GM15510 (cell line): ENCODE results near the gene MISP3.

Experiments
- POLR2A ChIP-seq: IDR thresholded peaks from 3 replicates; pipeline ENCODE4 v1.6.1; 2011; ENCODE audit warnings: borderline replicate concordance; ENCODE audit not compliant: insufficient read length; ENCODE audit errors: extremely low read depth

Gene MISP3

DNA sequence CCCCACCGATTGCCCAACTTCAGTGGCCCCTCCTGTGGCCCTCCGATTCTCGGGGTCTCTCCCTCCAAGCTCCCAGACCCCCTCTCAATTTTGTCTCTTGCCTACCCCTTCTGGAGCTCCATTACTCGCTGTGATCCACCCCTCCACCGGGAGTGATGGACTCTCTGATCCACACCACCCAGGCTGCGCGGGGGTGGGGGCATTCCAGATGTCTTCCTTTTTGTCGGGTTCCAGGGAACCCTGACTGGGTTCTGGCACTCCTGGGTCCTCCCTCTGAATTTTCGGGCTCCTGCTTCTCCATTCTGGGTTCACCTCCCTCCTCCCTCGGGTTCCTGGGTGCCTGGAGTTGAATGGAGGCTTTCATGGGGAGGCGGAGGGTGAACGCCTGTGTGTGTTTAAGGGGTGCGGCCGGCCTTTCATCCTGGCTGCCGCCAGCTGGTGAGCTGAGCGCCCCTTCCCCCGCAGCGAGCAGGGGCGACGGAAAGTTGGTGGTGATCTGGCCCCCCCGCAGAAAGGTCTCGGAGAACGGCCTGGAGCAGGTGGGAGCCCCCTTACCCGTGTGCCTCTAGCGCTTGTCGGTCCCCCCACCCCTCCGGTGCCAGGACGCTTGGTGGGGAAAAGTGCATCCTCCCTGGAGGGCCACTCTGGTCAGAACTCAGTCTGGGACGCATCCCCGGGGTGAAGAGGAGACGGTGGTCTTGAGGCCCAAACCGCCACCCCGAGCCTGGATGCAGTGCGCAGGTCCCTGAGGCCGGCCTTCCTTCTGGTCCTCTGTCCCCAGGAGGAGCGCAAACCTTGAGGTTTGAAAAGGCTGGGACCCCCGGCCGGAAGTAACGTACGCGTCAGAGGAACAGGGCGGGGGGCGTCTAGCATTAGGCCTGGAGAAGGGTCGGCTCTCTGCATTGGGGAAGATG is 1.6 kb downstream of the MISP3 start:
- no peak for TF ChIP-seq POLR2A

- TF ChIP-seq POLR2A = no peak
Observed at GRCh38 chr19:14078411-14078810, 5.8 kb downstream of the MISP3 start.

GRCh38 chr19:14080887-14081796 is 8.6 kb downstream of the MISP3 start:
- TF ChIP-seq POLR2A = peak; percentile 74

DNA sequence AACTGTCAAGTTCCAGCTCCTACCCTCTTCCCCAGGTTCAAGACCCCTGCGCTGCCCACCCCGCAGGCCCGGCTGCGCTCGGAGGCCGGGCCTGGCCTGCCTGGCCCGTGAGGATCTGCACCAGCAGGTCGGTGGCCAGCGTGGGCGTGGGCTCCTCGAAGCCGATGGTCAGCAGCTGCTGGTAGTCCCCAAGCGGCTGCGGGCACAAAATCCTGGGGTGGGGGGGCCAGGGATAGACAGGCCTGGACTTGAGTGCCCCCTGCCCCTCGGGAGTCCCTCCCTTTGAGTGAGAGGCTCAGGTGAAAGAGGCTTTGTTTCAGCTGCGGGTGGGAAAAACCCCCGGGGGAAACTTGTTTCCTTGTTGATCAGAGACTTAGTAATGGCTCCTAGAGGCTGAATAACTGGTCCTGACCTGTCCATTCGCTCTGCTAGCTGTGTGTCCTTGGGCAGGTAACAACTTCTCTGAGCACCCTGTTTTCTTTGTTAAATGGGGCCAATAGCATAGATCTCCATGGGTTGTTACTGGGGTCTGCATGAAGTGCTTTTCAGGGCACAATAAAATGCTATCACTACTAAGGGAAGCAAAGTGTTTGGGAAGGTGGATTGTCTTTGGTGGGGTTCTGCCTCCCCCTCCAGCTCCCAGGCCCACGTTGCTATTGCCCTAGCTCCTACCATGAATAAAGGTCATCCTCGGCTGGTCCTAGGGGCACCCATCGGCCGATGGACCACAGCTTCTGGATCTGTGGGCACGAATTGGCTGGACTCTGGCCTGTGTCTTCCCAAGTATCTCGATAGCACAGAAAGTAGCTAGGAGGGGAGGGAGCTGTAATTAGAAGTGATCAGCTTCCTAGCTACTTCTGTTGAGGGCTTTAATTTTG is 9.4 kb downstream of the MISP3 start:
- TF ChIP-seq POLR2A = no peak

- no peak for TF ChIP-seq POLR2A
Observed at GRCh38 chr19:14082675-14082960, 10.0 kb downstream of the MISP3 start.

GRCh38 chr19:14085309-14085995 is 12.9 kb downstream of the MISP3 start, which contains the start of gene C19orf67:
C19orf67 (minus strand) TSS chr19:14085783; CDS start chr19:14085627, 156 bp downstream.
- TF ChIP-seq POLR2A = no peak

GRCh38 chr19:14086098-14086497 is 13.5 kb downstream of the MISP3 start:
- no peak for TF ChIP-seq POLR2A

DNA sequence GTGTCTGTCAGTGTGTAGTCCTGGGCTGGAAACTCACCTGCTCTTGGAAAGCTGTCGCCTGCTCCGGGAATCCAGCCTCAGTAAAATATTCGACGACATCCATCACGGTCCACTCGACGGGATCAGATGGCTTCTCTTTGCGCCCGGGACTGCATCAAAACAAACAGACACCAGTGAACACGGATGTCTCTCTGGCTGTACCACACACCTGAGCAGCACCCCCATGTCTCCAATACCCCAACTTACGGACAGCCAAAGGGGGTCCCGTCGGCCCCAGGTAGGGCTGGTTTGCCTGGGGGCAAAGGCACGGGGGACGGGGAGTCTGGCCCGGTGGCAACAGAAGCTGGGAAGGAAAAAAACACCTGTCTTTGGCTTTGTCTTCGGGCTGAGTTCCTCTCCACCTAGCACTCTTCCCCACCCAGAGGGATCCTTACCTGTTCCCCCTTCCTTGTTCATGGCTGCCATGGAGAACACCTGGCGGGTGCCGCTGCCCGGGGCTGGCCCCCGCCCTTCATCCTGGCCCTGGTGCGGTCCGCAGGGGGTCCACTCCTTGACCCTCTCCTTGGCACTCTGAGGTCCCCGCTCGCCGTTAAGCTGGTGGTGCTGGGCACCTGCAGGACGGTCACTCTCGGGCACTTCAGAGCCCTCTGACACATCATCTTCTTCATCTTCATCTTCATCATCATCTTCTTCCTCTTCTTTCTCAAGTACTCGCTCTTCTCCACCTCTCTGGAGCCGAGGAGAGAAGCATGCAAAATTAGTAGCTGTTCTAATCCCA is 16.2 kb downstream of the MISP3 start:
- TF ChIP-seq POLR2A = no peak

DNA sequence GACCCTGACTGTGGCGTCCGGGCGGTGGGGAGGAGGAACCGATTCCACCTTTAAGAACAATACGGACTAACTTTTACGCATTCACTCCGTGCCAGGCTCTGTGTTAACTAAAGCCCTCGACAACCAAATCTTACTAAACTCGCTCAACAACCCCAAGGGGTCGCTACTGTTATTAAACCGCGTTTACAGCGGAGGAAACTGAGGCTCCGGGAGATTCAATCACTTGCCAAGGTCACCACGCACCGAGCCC is 16.8 kb downstream of the MISP3 start:
- no peak for TF ChIP-seq POLR2A

DNA sequence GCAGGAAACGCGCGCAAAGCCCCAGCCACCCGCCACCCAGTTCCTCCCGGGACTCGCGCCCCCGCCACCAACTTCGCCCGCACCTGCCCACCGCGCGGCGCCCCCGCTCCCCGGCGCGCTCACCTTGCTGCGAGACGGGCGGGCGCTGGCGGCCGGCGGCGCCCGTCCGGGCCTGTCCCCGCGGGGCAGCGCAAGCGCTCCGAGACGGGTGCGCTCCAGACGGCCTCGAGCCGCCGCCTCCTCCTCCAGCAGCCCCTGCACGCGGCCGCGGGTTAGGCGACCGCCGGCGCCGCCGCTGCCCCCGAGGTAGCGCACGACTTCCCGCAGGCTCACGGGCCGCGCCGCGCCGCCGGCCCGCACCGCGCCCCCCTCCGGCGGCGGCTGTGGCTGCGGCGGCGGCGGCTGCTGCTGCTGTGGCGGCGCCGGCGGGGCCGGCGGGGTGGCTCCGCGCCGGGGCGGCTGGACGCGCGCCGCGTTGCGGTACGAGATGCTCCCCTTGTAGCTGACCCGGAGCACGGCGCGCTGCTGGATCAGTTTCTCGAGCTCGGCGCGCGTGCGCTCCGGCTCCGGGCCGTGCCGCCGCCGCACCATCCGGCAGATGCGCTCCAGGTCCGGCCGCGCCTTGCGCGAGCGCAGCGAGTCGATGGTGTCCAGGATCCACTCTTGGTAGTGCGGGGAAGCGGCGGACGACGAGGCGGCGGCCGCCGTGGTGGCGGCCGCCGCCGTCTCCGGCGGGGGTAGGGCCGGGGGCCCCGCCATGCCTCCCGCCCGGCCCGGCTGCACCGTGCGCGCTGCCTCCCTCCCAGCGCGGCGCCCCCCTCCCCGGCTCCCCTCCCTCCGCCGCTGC is 17.3 kb downstream of the MISP3 start:
- TF ChIP-seq POLR2A = no peak

DNA sequence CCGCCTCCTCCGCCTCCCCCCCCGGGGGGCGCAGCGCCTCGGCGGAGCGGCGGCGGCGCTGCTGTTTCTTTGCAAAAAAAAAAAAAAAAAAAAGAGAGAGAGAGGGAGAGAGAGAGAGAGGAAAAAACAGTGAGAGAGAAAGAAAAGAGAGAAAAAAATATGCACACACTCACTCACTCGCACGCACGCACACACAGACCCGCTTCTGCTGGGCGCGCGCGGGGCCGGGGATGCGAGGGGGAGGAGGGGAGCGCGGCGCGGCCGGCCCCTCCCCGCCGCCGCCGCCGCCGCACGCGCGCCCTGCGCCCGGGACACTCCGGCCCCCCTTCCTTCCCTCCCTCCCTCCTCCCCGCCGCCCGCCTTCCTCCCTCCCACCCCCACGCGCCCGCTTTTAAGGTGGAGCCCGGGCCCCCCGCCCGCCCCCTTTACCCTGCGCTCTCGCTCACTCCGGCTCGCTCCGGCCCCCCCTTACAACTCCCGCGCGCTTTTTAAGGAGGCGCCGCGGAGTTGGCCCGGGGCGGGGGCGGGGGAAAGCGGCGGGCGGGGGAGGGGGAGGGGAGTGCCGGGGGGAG is 18.0 kb downstream of the MISP3 start, which contains the start of gene SAMD1:
SAMD1 (minus strand) TSS at position 243 of the 572 bp plus-strand sequence.
- no peak for TF ChIP-seq POLR2A

DNA sequence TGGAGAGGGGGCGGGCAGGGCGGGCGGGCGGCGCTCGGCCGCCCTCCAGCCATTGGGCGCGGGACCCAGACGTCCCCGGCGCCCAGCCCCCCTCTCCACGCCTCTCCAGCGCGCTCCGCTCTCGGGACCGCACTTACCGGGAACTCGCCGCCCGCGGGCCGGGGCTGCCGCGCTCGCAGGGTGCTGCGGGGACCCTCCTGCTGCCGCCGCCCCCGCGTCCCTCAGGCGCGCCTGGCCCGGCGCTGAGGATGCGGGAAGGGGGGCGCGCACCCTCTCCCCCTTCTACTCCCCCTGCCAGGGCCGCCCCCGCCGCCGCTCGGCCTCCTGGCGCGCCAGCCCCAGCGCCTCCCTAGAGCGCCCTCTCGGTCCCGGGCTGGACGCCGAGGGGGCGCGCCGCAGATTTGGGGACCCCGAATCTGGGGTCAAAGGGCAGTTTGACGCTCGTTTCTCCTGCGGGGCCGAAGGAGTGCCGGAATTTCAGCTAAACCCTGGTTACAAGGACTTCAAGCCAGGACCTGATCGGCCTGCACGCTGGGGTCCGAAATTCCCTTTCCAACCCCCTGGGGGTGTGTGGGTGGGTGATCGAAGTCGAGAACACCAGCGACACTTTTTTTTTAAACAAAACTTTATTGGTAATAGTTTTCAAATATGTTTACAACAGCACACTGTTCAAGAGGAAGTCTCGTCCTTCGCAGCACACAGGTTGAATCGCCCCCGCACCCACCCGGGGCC is 18.7 kb downstream of the MISP3 start:
- TF ChIP-seq POLR2A = peak; percentile 83
